GM19397 (cell line): ENCODE measurements around the gene SLC35E4.

Experiments
- ATAC-seq: cut with Tn5 transposase; IDR thresholded peaks from one replicate; pipeline ENCODE4 v1.9.1; 2021; ENCODE audit warnings: mild to moderate bottlenecking, moderate library complexity; ENCODE audit not compliant: unreplicated experiment

Gene SLC35E4

DNA sequence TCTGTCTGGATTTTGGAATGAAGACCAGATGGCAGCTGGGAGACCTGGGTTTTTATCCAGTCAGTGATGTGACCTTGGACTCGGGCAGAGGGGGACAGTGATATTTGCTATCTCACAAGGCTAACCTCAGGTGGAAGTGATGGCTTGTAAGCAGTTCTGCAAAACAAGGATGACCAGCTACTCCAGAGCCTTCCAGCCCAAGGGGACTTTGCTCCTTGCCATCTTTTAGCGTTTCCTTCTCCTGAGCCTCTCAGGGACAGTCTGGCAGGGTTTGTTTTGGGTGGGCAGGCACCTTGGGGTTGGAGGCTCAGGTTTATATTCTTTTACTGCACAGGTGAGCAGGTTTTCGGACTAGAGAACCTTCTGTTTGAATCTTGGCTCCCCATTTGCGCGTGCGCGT is 49.6 kb downstream of the SLC35E4 start:
- ATAC-seq = no peak

DNA sequence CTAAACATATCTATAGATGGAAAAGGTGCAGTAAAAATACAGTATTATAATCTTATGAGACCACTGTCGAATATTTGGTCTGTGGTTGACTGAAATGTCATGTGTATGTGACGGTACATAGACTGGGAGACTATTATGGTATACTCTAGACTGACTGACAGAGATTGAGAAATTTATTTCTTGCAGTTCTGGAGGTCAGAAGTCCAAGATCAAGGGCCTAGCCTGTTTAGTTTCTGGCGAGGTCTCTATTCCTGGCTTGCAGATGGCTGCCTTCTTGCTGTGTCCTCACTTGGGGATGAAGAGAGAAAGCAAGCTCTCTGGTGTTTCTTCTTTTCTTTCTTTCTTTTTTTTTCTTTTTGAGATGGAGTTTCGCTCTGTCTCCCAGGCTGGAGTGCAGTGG is 51.8 kb downstream of the SLC35E4 start:
- no peak for ATAC-seq

- ATAC-seq = no peak
Measured at GRCh38 chr22:30689622-30690021, 54.0 kb downstream of the SLC35E4 start.

GRCh38 chr22:30691204-30691603 is 55.6 kb downstream of the SLC35E4 start:
- ATAC-seq = no peak

- ATAC-seq = no peak
Measured at GRCh38 chr22:30694171-30694639, 58.6 kb downstream of the SLC35E4 start.

DNA sequence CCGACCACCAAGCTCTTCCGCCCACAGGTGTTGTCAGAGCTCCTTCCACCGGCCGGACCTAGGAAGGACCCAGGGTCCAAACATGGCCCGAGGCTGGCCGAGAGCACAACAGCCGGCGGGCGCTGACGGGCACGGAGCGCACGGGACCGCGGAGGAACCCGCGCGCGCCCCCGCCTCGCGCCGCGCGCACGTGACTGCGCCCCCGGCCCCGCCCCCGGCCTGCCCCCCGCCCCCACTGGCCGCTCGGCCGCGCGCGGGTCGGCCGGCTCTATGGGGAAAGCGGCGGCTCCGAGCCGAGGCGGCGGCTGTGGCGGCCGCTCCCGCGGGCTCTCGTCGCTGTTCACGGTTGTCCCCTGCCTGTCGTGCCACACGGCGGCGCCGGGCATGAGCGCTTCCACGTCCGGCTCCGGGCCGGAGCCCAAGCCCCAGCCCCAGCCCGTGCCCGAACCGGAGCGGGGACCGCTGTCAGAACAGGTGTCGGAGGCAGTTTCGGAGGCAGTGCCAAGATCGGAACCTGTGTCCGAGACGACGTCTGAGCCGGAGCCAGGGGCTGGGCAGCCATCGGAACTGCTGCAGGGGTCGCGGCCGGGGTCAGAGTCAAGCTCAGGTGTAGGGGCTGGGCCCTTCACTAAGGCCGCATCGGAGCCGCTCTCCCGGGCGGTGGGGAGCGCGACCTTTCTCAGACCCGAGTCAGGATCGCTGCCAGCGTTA is 59.2 kb downstream of the SLC35E4 start, which contains the start of gene OSBP2:
Gene OSBP2 (plus strand): TSS at position 235 of the 711 bp plus-strand sequence. CDS start 36 bp downstream, at position 271.
- ATAC-seq = no peak

DNA sequence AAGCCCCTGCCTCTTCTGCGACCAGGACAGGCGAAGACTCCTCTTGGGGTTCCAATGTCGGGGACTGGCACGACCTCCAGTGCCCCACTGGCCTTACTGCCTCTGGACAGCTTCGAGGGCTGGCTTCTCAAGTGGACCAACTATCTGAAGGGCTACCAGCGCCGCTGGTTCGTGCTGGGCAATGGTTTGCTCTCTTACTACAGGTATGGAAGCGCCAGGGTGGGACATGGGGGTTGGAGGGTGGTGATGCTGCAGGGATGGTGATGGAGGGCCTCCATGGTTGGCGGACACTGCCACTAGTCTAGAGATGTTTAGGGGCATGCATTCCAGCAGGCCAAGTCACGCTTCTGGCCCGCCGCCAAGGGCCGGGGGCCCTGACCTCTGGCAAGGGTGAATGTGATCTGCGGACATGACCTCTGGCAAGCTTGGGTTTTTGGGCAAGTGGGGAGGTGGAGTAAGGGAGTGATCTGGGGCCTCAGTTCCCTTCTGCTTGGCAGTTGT is 59.8 kb downstream of the SLC35E4 start:
- no peak for ATAC-seq

DNA sequence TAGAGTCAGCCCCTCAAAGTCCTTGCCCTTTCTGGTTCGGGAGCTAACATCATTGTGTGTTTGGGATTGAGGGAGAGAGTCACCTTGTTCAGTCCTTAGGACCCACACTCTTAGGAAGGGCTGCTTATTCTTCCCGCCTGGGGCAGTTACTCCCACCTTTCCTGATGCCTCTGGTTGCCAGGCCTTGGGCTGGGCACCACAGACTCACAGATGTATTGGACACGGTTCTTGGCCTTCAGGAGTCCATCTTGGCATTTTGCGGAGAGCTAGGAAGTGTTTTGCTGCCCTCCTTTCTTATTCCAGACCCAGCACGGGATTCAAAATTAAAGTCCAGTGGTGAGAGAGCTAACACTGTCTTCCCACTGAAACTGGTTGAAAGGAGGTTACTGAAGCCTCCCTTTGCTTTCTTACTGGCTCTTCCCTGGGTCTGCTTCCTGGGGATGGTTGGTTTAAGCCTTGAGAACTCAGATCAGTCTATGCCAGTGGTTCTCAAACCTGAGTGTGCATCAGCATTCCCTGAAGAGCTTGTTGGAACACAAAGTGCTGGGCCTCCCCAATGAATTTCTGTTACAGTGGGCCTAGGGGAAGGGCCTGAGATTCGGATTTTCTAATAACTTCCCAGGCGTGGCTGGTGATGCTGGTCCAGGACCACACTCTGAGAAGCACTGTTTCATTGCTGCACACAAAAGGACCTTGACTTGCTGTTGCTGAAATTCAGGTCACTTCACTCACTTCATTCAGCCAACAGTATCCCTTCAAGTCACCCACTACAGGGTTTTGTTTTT is 60.5 kb downstream of the SLC35E4 start:
- no peak for ATAC-seq
